HepG2 (cell line): ENCODE results near the gene FKBP10. TPM values are rescaled to one million over a fixed set of nuclear protein-coding genes. Genes with fewer than 3 reads are reported as not detected.

Source experiments
- ARHGAP35 ChIP-seq: sonication (generic); formaldehyde crosslinking; IDR thresholded peaks from 2 replicates; pipeline ENCODE4 v1.9.0; 2022; ENCODE audit warnings: mild to moderate bottlenecking, inconsistent platforms, moderate library complexity, missing genetic modification reagents, borderline replicate concordance
- HDAC6 ChIP-seq: fragments of 200-600 bp; sonication (generic); IDR thresholded peaks from 2 replicates; pipeline ENCODE4 v1.7.0; 2017; ENCODE audit warnings: mild to moderate bottlenecking, antibody characterized with exemption, low read length, low read depth
- HMGA1 ChIP-seq: sonication (generic); formaldehyde crosslinking; conservative IDR thresholded peaks from 2 replicates; pipeline ENCODE4 v1.4.0; 2020; ENCODE audit warnings: missing genetic modification reagents
- MAFG ChIP-seq: sonication (generic); formaldehyde crosslinking; IDR thresholded peaks from 2 replicates; pipeline ENCODE4 v1.5.1; 2020; ENCODE audit warnings: mild to moderate bottlenecking, missing genetic modification reagents
- NFE2 ChIP-seq: sonication (generic); formaldehyde crosslinking; IDR thresholded peaks from 2 replicates; pipeline ENCODE4 v1.4.0; 2020; ENCODE audit warnings: missing genetic modification reagents
- NFKBIZ ChIP-seq: IDR thresholded peaks from 2 replicates; pipeline ENCODE4 v1.6.1; 2018; ENCODE audit warnings: missing genetic modification reagents, missing compliant biosample characterization
- NFYC ChIP-seq: IDR thresholded peaks from 2 replicates; pipeline ENCODE4 v1.6.1; 2016; ENCODE audit warnings: missing genetic modification reagents, missing compliant biosample characterization
- NR2F2 ChIP-seq: IDR thresholded peaks from 2 replicates; pipeline ENCODE4 v1.6.1; 2012; ENCODE audit warnings: low read depth, inconsistent platforms, borderline replicate concordance
- RELA ChIP-seq: sonication (generic); formaldehyde crosslinking; IDR thresholded peaks from 2 replicates; pipeline ENCODE4 v1.4.0; 2020; ENCODE audit warnings: missing genetic modification reagents
- TAF15 ChIP-seq: fragments of 200-400 bp; formaldehyde crosslinking; IDR thresholded peaks from one replicate; pipeline ENCODE4 v1.6.1; 2018; ENCODE audit warnings: mild to moderate bottlenecking, low read depth, low read length; ENCODE audit not compliant: poor library complexity, severe bottlenecking
- TARDBP ChIP-seq: sonication (generic); formaldehyde crosslinking; IDR thresholded peaks from 2 replicates; pipeline ENCODE4 v1.8.0; 2022; ENCODE audit warnings: mild to moderate bottlenecking, missing genetic modification reagents
- TEAD2 ChIP-seq: sonication (generic); formaldehyde crosslinking; IDR thresholded peaks from 2 replicates; pipeline ENCODE4 v1.9.0; 2021; ENCODE audit warnings: missing genetic modification reagents
- TRIM24 ChIP-seq: sonication (generic); formaldehyde crosslinking; IDR thresholded peaks from 2 replicates; pipeline ENCODE4 v1.8.0; 2022; ENCODE audit warnings: mild to moderate bottlenecking, missing genetic modification reagents
- ZNF230 ChIP-seq: sonication (generic); formaldehyde crosslinking; IDR thresholded peaks from 2 replicates; pipeline ENCODE4 v1.4.0; 2020; ENCODE audit warnings: mild to moderate bottlenecking, missing genetic modification reagents
- ZNF354B ChIP-seq: sonication (generic); formaldehyde crosslinking; IDR thresholded peaks from 2 replicates; pipeline ENCODE4 v1.8.0; 2022; ENCODE audit warnings: mild to moderate bottlenecking, missing genetic modification reagents
- ZNF546 ChIP-seq: sonication (generic); formaldehyde crosslinking; conservative IDR thresholded peaks from 2 replicates; pipeline ENCODE4 v1.8.1; 2023; ENCODE audit warnings: mild to moderate bottlenecking, missing genetic modification reagents
- ZNF563 ChIP-seq: sonication (generic); formaldehyde crosslinking; IDR thresholded peaks from 2 replicates; pipeline ENCODE4 v1.8.0; 2022; ENCODE audit warnings: mild to moderate bottlenecking, moderate library complexity, missing genetic modification reagents
- polyA plus RNA-seq, 8 experiments: library from polyadenylated mRNA; depleted of rRNA in 3 of 8; stranded (reverse) in 7 of 8; unstranded in 1 of 8; fragments of >200 nt; fragmentation: Illumina TruSeq in 4 of 8; extraction: Trizol in 4 of 8; gene quantifications; 2 replicates each; pipeline versions ENCODE4 v1.2.1 to v1.2.3, GENCODE V29; 2011 to 2016; ENCODE audit warnings: low read depth in 4 of 8, missing spikeins in 1 of 8, mixed read lengths in 1 of 8; ENCODE audit not compliant: insufficient read depth in 1 of 8
- total RNA-seq, 5 experiments: library from RNA; depleted of rRNA; stranded (reverse); fragments of >200 nt; fragmentation: Illumina TruSeq; extraction: Trizol; gene quantifications; 2 replicates each; pipeline ENCODE4 v1.2.3, GENCODE V29; 2016; ENCODE audit warnings: low read depth in 1 of 5
- TF ChIP-seq, protein P1 (sequence below): sonication (generic); formaldehyde crosslinking; IDR thresholded peaks from 2 replicates; pipeline ENCODE4 v1.8.0; 2022; ENCODE audit warnings: missing genetic modification reagents, mild to moderate bottlenecking, inconsistent platforms, borderline replicate concordance
- TF ChIP-seq, protein P2 (sequence below): sonication (generic); formaldehyde crosslinking; IDR thresholded peaks from 2 replicates; pipeline ENCODE4 v1.4.0; 2020; ENCODE audit warnings: mild to moderate bottlenecking, missing genetic modification reagents
- TF ChIP-seq, protein P3 (sequence below), 2 experiments: fragments of 450-650 bp in 1 of 2; sonication (generic) in 1 of 2; formaldehyde crosslinking; IDR thresholded peaks; 2 replicates each; pipeline versions ENCODE4 v1.5.0 to v1.8.0; 2020 to 2022; ENCODE audit warnings: mild to moderate bottlenecking in 1 of 2, missing genetic modification reagents in 1 of 2

FKBP10 gene
- total and polyA plus RNA-seq, 2 of the 13 experiments (the other 11 are each of a cell fraction or from before 2014, with no cell fraction given) = 149 to 573 TPM

DNA sequence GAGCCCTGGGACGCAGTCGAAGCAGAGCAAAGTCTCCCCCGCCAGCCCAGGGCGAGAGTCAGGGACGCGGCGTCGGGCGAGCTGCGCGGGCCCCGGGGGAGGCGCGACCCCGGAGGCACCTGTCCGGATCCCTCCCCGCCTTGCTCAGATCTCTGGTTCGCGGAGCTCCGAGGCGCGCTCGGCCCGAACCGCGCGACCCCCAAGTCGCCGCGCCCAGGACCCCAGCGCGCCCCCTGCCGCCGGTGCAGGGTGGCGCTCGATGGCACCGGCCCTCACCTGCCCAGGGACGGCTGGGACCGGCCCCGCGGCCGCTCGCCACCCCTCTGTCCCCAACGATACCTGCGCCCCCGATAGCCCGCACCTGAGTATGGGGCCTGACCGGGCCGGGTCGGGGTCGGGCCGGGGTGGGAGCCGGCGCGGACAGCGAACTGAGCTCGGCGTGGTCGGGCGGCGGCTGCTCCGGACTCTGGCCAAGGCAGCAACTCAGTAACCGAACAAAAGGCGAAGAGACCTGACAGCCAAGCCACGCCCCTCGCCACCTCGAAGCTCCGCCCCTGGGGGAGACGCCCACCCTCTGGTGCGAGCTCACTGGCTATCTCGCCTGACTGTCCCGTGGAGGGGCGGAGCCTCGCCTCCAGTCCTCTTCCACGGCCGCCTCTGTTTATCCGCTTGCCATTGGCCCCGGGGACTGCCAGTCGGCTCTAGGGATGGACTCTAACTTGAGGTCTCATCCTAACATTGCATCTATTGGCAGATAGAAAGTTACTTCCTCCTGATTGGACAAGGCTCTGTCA, 26.4 kb upstream of the FKBP10 start, which contains the start of gene JUP (continued):
- TF ChIP-seq MAFG = no peak
- TF ChIP-seq NFE2 (CRISPR knock-in tag) = no peak
- no peak for TF ChIP-seq HDAC6
- TF ChIP-seq TARDBP (CRISPR knock-in tag) = peak; percentile 94
- TF ChIP-seq, protein P1, sequence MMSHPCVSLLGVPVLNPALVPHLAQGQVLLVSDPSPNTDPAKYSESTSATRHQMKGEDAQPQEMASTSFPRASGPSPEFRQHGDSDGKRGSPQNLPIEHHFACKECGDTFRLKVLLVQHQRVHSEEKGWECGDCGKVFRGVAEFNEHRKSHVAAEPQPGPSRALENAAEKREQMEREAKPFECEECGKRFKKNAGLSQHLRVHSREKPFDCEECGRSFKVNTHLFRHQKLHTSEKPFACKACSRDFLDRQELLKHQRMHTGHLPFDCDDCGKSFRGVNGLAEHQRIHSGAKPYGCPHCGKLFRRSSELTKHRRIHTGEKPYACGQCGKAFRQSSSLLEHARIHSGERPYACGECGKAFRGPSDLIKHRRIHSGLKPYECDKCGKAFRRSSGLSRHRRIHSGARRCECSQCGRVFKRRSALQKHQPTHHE (CRISPR knock-in tag) = peak; percentile 68; the same call in 1 of the 2 replicates
- TF ChIP-seq, protein P2, sequence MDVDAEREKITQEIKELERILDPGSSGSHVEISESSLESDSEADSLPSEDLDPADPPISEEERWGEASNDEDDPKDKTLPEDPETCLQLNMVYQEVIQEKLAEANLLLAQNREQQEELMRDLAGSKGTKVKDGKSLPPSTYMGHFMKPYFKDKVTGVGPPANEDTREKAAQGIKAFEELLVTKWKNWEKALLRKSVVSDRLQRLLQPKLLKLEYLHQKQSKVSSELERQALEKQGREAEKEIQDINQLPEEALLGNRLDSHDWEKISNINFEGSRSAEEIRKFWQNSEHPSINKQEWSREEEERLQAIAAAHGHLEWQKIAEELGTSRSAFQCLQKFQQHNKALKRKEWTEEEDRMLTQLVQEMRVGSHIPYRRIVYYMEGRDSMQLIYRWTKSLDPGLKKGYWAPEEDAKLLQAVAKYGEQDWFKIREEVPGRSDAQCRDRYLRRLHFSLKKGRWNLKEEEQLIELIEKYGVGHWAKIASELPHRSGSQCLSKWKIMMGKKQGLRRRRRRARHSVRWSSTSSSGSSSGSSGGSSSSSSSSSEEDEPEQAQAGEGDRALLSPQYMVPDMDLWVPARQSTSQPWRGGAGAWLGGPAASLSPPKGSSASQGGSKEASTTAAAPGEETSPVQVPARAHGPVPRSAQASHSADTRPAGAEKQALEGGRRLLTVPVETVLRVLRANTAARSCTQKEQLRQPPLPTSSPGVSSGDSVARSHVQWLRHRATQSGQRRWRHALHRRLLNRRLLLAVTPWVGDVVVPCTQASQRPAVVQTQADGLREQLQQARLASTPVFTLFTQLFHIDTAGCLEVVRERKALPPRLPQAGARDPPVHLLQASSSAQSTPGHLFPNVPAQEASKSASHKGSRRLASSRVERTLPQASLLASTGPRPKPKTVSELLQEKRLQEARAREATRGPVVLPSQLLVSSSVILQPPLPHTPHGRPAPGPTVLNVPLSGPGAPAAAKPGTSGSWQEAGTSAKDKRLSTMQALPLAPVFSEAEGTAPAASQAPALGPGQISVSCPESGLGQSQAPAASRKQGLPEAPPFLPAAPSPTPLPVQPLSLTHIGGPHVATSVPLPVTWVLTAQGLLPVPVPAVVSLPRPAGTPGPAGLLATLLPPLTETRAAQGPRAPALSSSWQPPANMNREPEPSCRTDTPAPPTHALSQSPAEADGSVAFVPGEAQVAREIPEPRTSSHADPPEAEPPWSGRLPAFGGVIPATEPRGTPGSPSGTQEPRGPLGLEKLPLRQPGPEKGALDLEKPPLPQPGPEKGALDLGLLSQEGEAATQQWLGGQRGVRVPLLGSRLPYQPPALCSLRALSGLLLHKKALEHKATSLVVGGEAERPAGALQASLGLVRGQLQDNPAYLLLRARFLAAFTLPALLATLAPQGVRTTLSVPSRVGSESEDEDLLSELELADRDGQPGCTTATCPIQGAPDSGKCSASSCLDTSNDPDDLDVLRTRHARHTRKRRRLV (CRISPR knock-in tag) = no peak
- TF ChIP-seq ZNF230 (CRISPR knock-in tag) = no peak
- TF ChIP-seq ZNF546 = 0 out of 2 replicates have a peak, but pooled peaks have one; percentile 44
- no peak for TF ChIP-seq TEAD2 (CRISPR knock-in tag)
- TF ChIP-seq NR2F2 = no peak
- TF ChIP-seq NFYC (CRISPR knock-in tag) = peak; percentile 99
- TF ChIP-seq, protein P3, sequence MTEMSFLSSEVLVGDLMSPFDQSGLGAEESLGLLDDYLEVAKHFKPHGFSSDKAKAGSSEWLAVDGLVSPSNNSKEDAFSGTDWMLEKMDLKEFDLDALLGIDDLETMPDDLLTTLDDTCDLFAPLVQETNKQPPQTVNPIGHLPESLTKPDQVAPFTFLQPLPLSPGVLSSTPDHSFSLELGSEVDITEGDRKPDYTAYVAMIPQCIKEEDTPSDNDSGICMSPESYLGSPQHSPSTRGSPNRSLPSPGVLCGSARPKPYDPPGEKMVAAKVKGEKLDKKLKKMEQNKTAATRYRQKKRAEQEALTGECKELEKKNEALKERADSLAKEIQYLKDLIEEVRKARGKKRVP (CRISPR knock-in tag; IDR thresholded peaks at IDR 0.05) = no peak
- no peak for TF ChIP-seq HMGA1
- peak; percentile 92; the same call in 1 of the 2 replicates for TF ChIP-seq ZNF563 (CRISPR knock-in tag)
- TF ChIP-seq TAF15 = no peak
- no peak for TF ChIP-seq NFKBIZ (CRISPR knock-in tag)
- TF ChIP-seq ARHGAP35 (CRISPR knock-in tag) = 0 out of 2 replicates have a peak, but pooled peaks have one; percentile 28
- TF ChIP-seq TRIM24 (CRISPR knock-in tag) = no peak
- TF ChIP-seq ZNF354B (CRISPR knock-in tag) = no peak; the same call in 1 of the 2 replicates
- TF ChIP-seq RELA (CRISPR knock-in tag) = 0 out of 2 replicates have a peak, but pooled peaks have one; percentile 30
